ENCODE measurements around the gene FAM237A.

FAM237A gene

GRCh38 chr2:206642075-206643025, at the start of gene FAM237A:
Gene FAM237A (plus strand): TSS chr2:206642487. CDS start chr2:206644237, 1,750 bp downstream.
- no peak for ATAC-seq
- no peaks in the 10 kb centered on the region for H3K36me3 Mint-ChIP-seq
- H3K9me3 Mint-ChIP-seq = no peaks in the 10 kb centered on the region
- H3K27ac Mint-ChIP-seq = no peak within 1 kb of the TSS
- no peaks in the 10 kb centered on the region for H3K4me1 Mint-ChIP-seq
- no peak within 1 kb of the TSS for H3K4me3 Mint-ChIP-seq
- DNase-seq (ENCODE audit: low spot score in 2 of 2) = no peak

- no peak for DNase-seq (ENCODE audit: low spot score in 2 of 2)
- H3K27ac Mint-ChIP-seq = no peak overlapping the region
- H3K9me3 Mint-ChIP-seq = no peaks in the 10 kb centered on the region
- H3K36me3 Mint-ChIP-seq = no peaks in the 10 kb centered on the region
- H3K4me1 Mint-ChIP-seq = no peaks in the 10 kb centered on the region
- no peak overlapping the region for H3K4me3 Mint-ChIP-seq
- ATAC-seq = no peak
Measured at GRCh38 chr2:206597717-206598218, 44.5 kb upstream of the FAM237A start.

GRCh38 chr2:206603243-206603642, 39.0 kb upstream of the FAM237A start:
- DNase-seq (ENCODE audit: low spot score in 2 of 2) (no peak), ATAC-seq (no peak)
- H3K4me1 Mint-ChIP-seq = no peaks in the 10 kb centered on the region
- H3K4me3 Mint-ChIP-seq = no peak overlapping the region
- no peaks in the 10 kb centered on the region for H3K9me3 Mint-ChIP-seq
- no peak overlapping the region for H3K27ac Mint-ChIP-seq
- H3K36me3 Mint-ChIP-seq = no peaks in the 10 kb centered on the region

- Mint-ChIP-seq H3K4me3 (no peak overlapping the region), H3K4me1 (no peaks in the 10 kb centered on the region), H3K9me3 (no peaks in the 10 kb centered on the region), H3K27ac (no peak overlapping the region), H3K36me3 (no peaks in the 10 kb centered on the region)
- ATAC-seq (no peak), DNase-seq (ENCODE audit: low spot score in 2 of 2) (no peak)
Measured at GRCh38 chr2:206610451-206610850, 31.8 kb upstream of the FAM237A start.

GRCh38 chr2:206611191-206611590, 31.1 kb upstream of the FAM237A start:
- no peak overlapping the region for H3K27ac Mint-ChIP-seq
- no peaks in the 10 kb centered on the region for H3K36me3 Mint-ChIP-seq
- no peaks in the 10 kb centered on the region for H3K4me1 Mint-ChIP-seq
- ATAC-seq = no peak
- no peak for DNase-seq (ENCODE audit: low spot score in 2 of 2)
- no peaks in the 10 kb centered on the region for H3K9me3 Mint-ChIP-seq
- no peak overlapping the region for H3K4me3 Mint-ChIP-seq

- DNase-seq (ENCODE audit: low spot score in 2 of 2) = no peak
- Mint-ChIP-seq H3K27ac (no peak overlapping the region), H3K4me1 (no peaks in the 10 kb centered on the region), H3K4me3 (no peak overlapping the region), H3K36me3 (no peaks in the 10 kb centered on the region), H3K9me3 (no peaks in the 10 kb centered on the region)
- ATAC-seq = no peak
Measured at GRCh38 chr2:206611736-206612135, 30.6 kb upstream of the FAM237A start.

- DNase-seq (ENCODE audit: low spot score in 2 of 2) (no peak), ATAC-seq (no peak)
- Mint-ChIP-seq H3K27ac (no peak overlapping the region), H3K4me1 (no peaks in the 10 kb centered on the region), H3K36me3 (no peaks in the 10 kb centered on the region), H3K9me3 (no peaks in the 10 kb centered on the region), H3K4me3 (no peak overlapping the region)
Measured at GRCh38 chr2:206614811-206615210, 27.5 kb upstream of the FAM237A start.

- ATAC-seq (no peak), DNase-seq (ENCODE audit: low spot score in 2 of 2) (no peak)
- Mint-ChIP-seq H3K4me3 (no peak overlapping the region), H3K9me3 (no peaks in the 10 kb centered on the region), H3K4me1 (no peaks in the 10 kb centered on the region), H3K36me3 (no peaks in the 10 kb centered on the region), H3K27ac (no peak overlapping the region)
Measured at GRCh38 chr2:206615417-206616089, 26.7 kb upstream of the FAM237A start.

GRCh38 chr2:206616151-206616550, 26.1 kb upstream of the FAM237A start:
- no peaks in the 10 kb centered on the region for H3K36me3 Mint-ChIP-seq
- H3K4me3 Mint-ChIP-seq = no peak overlapping the region
- H3K9me3 Mint-ChIP-seq = no peaks in the 10 kb centered on the region
- no peak for ATAC-seq
- no peaks in the 10 kb centered on the region for H3K4me1 Mint-ChIP-seq
- H3K27ac Mint-ChIP-seq = no peak overlapping the region
- no peak for DNase-seq (ENCODE audit: low spot score in 2 of 2)

GRCh38 chr2:206619011-206619410, 23.3 kb upstream of the FAM237A start:
- ATAC-seq = no peak
- Mint-ChIP-seq H3K4me3 (no peak overlapping the region), H3K36me3 (no peaks in the 10 kb centered on the region), H3K27ac (no peak overlapping the region), H3K9me3 (no peaks in the 10 kb centered on the region), H3K4me1 (no peaks in the 10 kb centered on the region)
- DNase-seq (ENCODE audit: low spot score in 2 of 2) = no peak

- Mint-ChIP-seq H3K4me1 (no peaks in the 10 kb centered on the region), H3K36me3 (no peaks in the 10 kb centered on the region), H3K4me3 (no peak overlapping the region), H3K9me3 (peaks cover 2% of the 10 kb centered on the region), H3K27ac (no peak overlapping the region)
- DNase-seq (ENCODE audit: low spot score in 2 of 2) = no peak
- no peak for ATAC-seq
Measured at GRCh38 chr2:206626108-206626507, 16.2 kb upstream of the FAM237A start.

- H3K27ac Mint-ChIP-seq = no peak overlapping the region
- no peaks in the 10 kb centered on the region for H3K36me3 Mint-ChIP-seq
- H3K9me3 Mint-ChIP-seq = peaks cover 2% of the 10 kb centered on the region
- H3K4me3 Mint-ChIP-seq = no peak overlapping the region
- DNase-seq (ENCODE audit: low spot score in 2 of 2) = no peak
- ATAC-seq = no peak
- H3K4me1 Mint-ChIP-seq = no peaks in the 10 kb centered on the region
Measured at GRCh38 chr2:206627632-206628031, 14.7 kb upstream of the FAM237A start.

GRCh38 chr2:206631340-206631739, 10.9 kb upstream of the FAM237A start:
- H3K27ac Mint-ChIP-seq = no peak overlapping the region
- peaks cover 2% of the 10 kb centered on the region for H3K9me3 Mint-ChIP-seq
- no peaks in the 10 kb centered on the region for H3K36me3 Mint-ChIP-seq
- ATAC-seq (no peak), DNase-seq (ENCODE audit: low spot score in 2 of 2) (no peak)
- no peaks in the 10 kb centered on the region for H3K4me1 Mint-ChIP-seq
- H3K4me3 Mint-ChIP-seq = no peak overlapping the region

GRCh38 chr2:206635015-206635414, 7.3 kb upstream of the FAM237A start:
- no peak for ATAC-seq
- no peak overlapping the region for H3K4me3 Mint-ChIP-seq
- no peak for DNase-seq (ENCODE audit: low spot score in 2 of 2)
- no peaks in the 10 kb centered on the region for H3K9me3 Mint-ChIP-seq
- H3K4me1 Mint-ChIP-seq = no peaks in the 10 kb centered on the region
- H3K27ac Mint-ChIP-seq = no peak overlapping the region
- H3K36me3 Mint-ChIP-seq = no peaks in the 10 kb centered on the region

GRCh38 chr2:206639636-206640035, 2.7 kb upstream of the FAM237A start:
- Mint-ChIP-seq H3K36me3 (no peaks in the 10 kb centered on the region), H3K4me3 (no peak overlapping the region), H3K9me3 (no peaks in the 10 kb centered on the region), H3K4me1 (no peaks in the 10 kb centered on the region), H3K27ac (no peak overlapping the region)
- no peak for DNase-seq (ENCODE audit: low spot score in 2 of 2)
- no peak for ATAC-seq

- no peaks in the 10 kb centered on the region for H3K4me1 Mint-ChIP-seq
- H3K27ac Mint-ChIP-seq = no peak overlapping the region
- no peak overlapping the region for H3K4me3 Mint-ChIP-seq
- DNase-seq (ENCODE audit: low spot score in 2 of 2) = no peak
- no peaks in the 10 kb centered on the region for H3K9me3 Mint-ChIP-seq
- no peak for ATAC-seq
- no peaks in the 10 kb centered on the region for H3K36me3 Mint-ChIP-seq
Measured at GRCh38 chr2:206641226-206641625, 1.1 kb upstream of the FAM237A start.
